ENCODE measurements around the gene TEX53. TPM values are rescaled to one million over a fixed set of nuclear protein-coding genes. Genes with fewer than 3 reads are reported as not detected.
A peak's percentile ranks its signal among the peaks of the same experiment; 100 is the strongest.

Gene TEX53
- total and polyA plus RNA-seq, 10 of the 15 experiments (the other 5 are each of a cell fraction or from before 2014, with no cell fraction given), result not detected

DNA sequence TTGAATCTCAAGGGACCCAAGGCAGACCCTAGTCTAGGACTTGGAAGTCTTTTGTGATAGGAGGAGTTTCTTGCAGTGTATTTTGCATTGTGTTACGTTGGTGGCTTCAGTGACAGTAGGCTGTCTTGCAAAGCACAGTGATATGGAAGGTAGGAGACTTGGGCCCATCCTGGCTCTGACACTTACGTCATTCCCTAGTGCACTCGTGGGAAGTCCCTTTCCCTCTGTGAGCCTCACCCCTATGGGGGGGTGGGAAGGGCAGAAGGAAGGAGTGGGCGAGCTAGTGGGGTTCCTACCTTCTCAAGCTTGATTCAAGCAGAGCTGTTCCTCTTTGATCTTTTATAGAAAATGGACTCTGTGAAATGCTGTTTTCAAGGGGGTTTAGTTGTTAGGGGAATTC, 9.2 kb upstream of the TEX53 start:
- DNase-seq (ENCODE audit: low read depth, low spot score) (no peak), ATAC-seq (peak; percentile 64), FAIRE-seq (no peak)
- intact Hi-C loops (cut with micrococcal nuclease; ENCODE audit: unreplicated experiment), result no loop called here
- Histone ChIP-seq H3K4me2 (ENCODE audit: control insufficient read depth, insufficient read depth) (no peak overlapping the region), H3K4me1 (ENCODE audit: control insufficient read depth, insufficient read depth, low read length) (no peaks in the 10 kb centered on the region), H3K9me3 (replicated peaks; ENCODE audit: control insufficient read depth, insufficient read depth, low read length) (no peaks in the 10 kb centered on the region), H3K27ac (ENCODE audit: control insufficient read depth, insufficient read depth) (no peak overlapping the region), H3K9ac (ENCODE audit: control insufficient read depth, insufficient read depth, low read length) (no peak overlapping the region), H3K27me3 (replicated peaks in 1 of 2; ENCODE audit: control insufficient read depth in 2 of 2, insufficient read depth in 2 of 2, low read length in 1 of 2) (no peaks in the 10 kb centered on the region; a peak in 1 of 4 replicates), H3K36me3 (ENCODE audit: control insufficient read depth in 2 of 2, insufficient read depth in 2 of 2, low read length in 1 of 2) (no peaks in the 10 kb centered on the region), H3K4me3 (no peak overlapping the region), H3K79me2 (ENCODE audit: control insufficient read depth, insufficient read depth, low read length) (no peaks in the 10 kb centered on the region), H2AFZ (ENCODE audit: control insufficient read depth, low read depth, low read length) (no peak overlapping the region), H4K20me1 (ENCODE audit: control insufficient read depth, insufficient read depth) (no peaks in the 10 kb centered on the region)
- ChIA-PET RAD21 (ENCODE audit: unreplicated experiment) (interaction anchor here (1.2 to 1.5 kb wide), 4 partner anchors 14 to 348 kb away, joined by 3 to 9 read pairs (median 6); no protein-coding TSS in a partner anchor), POLR2A (interaction anchor here (0.9 kb wide), 1 partner anchor 14 kb away, joined by 3 read pairs; no protein-coding TSS in a partner anchor), CTCF (interaction anchor here (0.9 to 14.0 kb wide), 4 partner anchors 12 to 248 kb away, joined by 4 to 135 read pairs (median 25); partner anchors contain the start of gene TEX48), SMC1A (ENCODE audit: uncharacterized antibody, unreplicated experiment) (interaction anchor here (0.9 to 2.5 kb wide), 6 partner anchors 13 to 345 kb away, joined by 3 to 9 read pairs (median 4); partner anchors contain the start of gene TEX48)
- in situ Hi-C loops (cut with MboI), result no loop called here
- BruUV-seq (replicated peaks), result no TSS peak
- 1% methylated on average over 4 of the region's 4 CpGs for WGBS (ENCODE audit: insufficient coverage, insufficient replicate concordance, low lambda C conversion rate, missing lambda C conversion rate)
- TF ChIP-seq, protein P1, sequence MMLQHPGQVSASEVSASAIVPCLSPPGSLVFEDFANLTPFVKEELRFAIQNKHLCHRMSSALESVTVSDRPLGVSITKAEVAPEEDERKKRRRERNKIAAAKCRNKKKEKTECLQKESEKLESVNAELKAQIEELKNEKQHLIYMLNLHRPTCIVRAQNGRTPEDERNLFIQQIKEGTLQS (IDR thresholded peaks at IDR 0.05; ENCODE audit: borderline replicate concordance, extremely low read depth, low read depth, low read length), result no peak
- TF ChIP-seq IKZF2 (IDR thresholded peaks at IDR 0.05), result 0 out of 4 replicates have a peak, but pooled peaks of 1 of the 2 experiments have one; percentile 31
- TF ChIP-seq MTA3 (IDR thresholded peaks at IDR 0.05; ENCODE audit: borderline replicate concordance, low read length), result no peak
- TF ChIP-seq CEBPB (IDR thresholded peaks at IDR 0.05; ENCODE audit: borderline replicate concordance in 1 of 2, low read depth in 2 of 2, low read length in 2 of 2), result no peak
- TF ChIP-seq ZNF274 (IDR thresholded peaks at IDR 0.05; ENCODE audit: insufficient read depth, insufficient read length), result no peak
- peak in 1 of 2 experiments; percentile 42; a peak in 1 of 3 replicates for TF ChIP-seq EGR1 (IDR thresholded peaks at IDR 0.05; ENCODE audit: borderline replicate concordance in 1 of 2, low read depth in 2 of 2, low read length in 2 of 2)
- no peak for TF ChIP-seq PML (IDR thresholded peaks at IDR 0.05; ENCODE audit: low read length)
- TF ChIP-seq ATF2 (IDR thresholded peaks at IDR 0.05; ENCODE audit: low read length), result 0 out of 2 replicates have a peak, but pooled peaks have one; percentile 29
- TF ChIP-seq, protein P2, sequence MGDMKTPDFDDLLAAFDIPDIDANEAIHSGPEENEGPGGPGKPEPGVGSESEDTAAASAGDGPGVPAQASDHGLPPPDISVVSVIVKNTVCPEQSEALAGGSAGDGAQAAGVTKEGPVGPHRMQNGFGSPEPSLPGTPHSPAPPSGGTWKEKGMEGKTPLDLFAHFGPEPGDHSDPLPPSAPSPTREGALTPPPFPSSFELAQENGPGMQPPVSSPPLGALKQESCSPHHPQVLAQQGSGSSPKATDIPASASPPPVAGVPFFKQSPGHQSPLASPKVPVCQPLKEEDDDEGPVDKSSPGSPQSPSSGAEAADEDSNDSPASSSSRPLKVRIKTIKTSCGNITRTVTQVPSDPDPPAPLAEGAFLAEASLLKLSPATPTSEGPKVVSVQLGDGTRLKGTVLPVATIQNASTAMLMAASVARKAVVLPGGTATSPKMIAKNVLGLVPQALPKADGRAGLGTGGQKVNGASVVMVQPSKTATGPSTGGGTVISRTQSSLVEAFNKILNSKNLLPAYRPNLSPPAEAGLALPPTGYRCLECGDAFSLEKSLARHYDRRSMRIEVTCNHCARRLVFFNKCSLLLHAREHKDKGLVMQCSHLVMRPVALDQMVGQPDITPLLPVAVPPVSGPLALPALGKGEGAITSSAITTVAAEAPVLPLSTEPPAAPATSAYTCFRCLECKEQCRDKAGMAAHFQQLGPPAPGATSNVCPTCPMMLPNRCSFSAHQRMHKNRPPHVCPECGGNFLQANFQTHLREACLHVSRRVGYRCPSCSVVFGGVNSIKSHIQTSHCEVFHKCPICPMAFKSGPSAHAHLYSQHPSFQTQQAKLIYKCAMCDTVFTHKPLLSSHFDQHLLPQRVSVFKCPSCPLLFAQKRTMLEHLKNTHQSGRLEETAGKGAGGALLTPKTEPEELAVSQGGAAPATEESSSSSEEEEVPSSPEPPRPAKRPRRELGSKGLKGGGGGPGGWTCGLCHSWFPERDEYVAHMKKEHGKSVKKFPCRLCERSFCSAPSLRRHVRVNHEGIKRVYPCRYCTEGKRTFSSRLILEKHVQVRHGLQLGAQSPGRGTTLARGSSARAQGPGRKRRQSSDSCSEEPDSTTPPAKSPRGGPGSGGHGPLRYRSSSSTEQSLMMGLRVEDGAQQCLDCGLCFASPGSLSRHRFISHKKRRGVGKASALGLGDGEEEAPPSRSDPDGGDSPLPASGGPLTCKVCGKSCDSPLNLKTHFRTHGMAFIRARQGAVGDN (IDR thresholded peaks at IDR 0.05), result no peak
- 0 out of 4 replicates have a peak, but pooled peaks of 1 of the 2 experiments have one; percentile 6 for TF ChIP-seq BHLHE40 (IDR thresholded peaks at IDR 0.05; ENCODE audit: borderline replicate concordance in 1 of 2, low read depth in 2 of 2, low read length in 1 of 2)
- TF ChIP-seq IKZF1 (conservative IDR thresholded peaks at IDR 0.05), result peak; percentile 75
- TF ChIP-seq, protein P3, sequence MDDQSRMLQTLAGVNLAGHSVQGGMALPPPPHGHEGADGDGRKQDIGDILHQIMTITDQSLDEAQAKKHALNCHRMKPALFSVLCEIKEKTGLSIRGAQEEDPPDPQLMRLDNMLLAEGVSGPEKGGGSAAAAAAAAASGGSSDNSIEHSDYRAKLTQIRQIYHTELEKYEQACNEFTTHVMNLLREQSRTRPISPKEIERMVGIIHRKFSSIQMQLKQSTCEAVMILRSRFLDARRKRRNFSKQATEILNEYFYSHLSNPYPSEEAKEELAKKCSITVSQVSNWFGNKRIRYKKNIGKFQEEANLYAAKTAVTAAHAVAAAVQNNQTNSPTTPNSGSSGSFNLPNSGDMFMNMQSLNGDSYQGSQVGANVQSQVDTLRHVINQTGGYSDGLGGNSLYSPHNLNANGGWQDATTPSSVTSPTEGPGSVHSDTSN (IDR thresholded peaks at IDR 0.05; ENCODE audit: insufficient replicate concordance, low read depth, low read length), result no peak
- TF ChIP-seq ASH2L (IDR thresholded peaks at IDR 0.05; ENCODE audit: borderline replicate concordance, low read depth), result no peak
- TF ChIP-seq RB1 (IDR thresholded peaks at IDR 0.05; ENCODE audit: borderline replicate concordance), result no peak
- TF ChIP-seq RUNX3 (IDR thresholded peaks at IDR 0.05; ENCODE audit: low read length), result peak; percentile 28; the same call in 1 of the 2 replicates
- TF ChIP-seq WRNIP1 (IDR thresholded peaks at IDR 0.05; ENCODE audit: borderline replicate concordance, low read depth, low read length), result no peak
- TF ChIP-seq YBX1 (IDR thresholded peaks at IDR 0.05), result no peak

All from GM12878 (cell line).